ENCODE data around the gene GPR4. TPM values are rescaled to one million over a fixed set of nuclear protein-coding genes. Genes with fewer than 3 reads are reported as not detected.

The GPR4 gene
- total RNA-seq, 6 experiments from 2014 or later = 3.7 to 16.8 (median 13.3) TPM

GRCh38 chr19:45567609-45568008 is 34.4 kb downstream of the GPR4 start:
- no peak for TF ChIP-seq CTCF (IDR thresholded peaks at IDR 0.05)
- no peak for DNase-seq
- peak overlapping the region; percentile 19 for H3K27ac Mint-ChIP-seq
- peaks cover 24% of the 10 kb centered on the region for H3K4me1 Mint-ChIP-seq (ENCODE audit: low read depth)
- H3K9me3 Mint-ChIP-seq = no peaks in the 10 kb centered on the region
- peaks cover 7% of the 10 kb centered on the region; the same call in 1 of the 2 replicates for H3K36me3 Mint-ChIP-seq (ENCODE audit: low read depth)
- no peak overlapping the region for H3K4me3 Mint-ChIP-seq
- no peaks in the 10 kb centered on the region; the same call in 1 of the 2 replicates for H3K27me3 Mint-ChIP-seq (ENCODE audit: insufficient read depth)

- H3K9me3 Mint-ChIP-seq = no peaks in the 10 kb centered on the region
- TF ChIP-seq CTCF (IDR thresholded peaks at IDR 0.05) = no peak
- H3K27ac Mint-ChIP-seq = no peak overlapping the region
- no peak overlapping the region for H3K4me3 Mint-ChIP-seq
- H3K4me1 Mint-ChIP-seq (ENCODE audit: low read depth) = peaks cover 15% of the 10 kb centered on the region
- no peak for DNase-seq
- no peaks in the 10 kb centered on the region for H3K36me3 Mint-ChIP-seq (ENCODE audit: low read depth)
- no peaks in the 10 kb centered on the region for H3K27me3 Mint-ChIP-seq (ENCODE audit: insufficient read depth)
Measured at GRCh38 chr19:45564131-45564780, 37.8 kb downstream of the GPR4 start.

GRCh38 chr19:45560686-45561085 is 41.3 kb downstream of the GPR4 start:
- Mint-ChIP-seq H3K4me3 (no peak overlapping the region), H3K27me3 (ENCODE audit: insufficient read depth) (no peaks in the 10 kb centered on the region; the same call in 1 of the 2 replicates), H3K9me3 (no peaks in the 10 kb centered on the region), H3K27ac (0 out of 2 replicates have a peak overlapping the region, but pooled peaks have one; percentile 32), H3K4me1 (ENCODE audit: low read depth) (peaks cover 6% of the 10 kb centered on the region; the same call in 1 of the 2 replicates), H3K36me3 (ENCODE audit: low read depth) (no peaks in the 10 kb centered on the region)
- no peak for TF ChIP-seq CTCF (IDR thresholded peaks at IDR 0.05)
- no peak for DNase-seq

GRCh38 chr19:45560038-45560437 is 42.0 kb downstream of the GPR4 start:
- H3K4me1 Mint-ChIP-seq (ENCODE audit: low read depth) = peaks cover 6% of the 10 kb centered on the region; the same call in 1 of the 2 replicates
- no peaks in the 10 kb centered on the region for H3K36me3 Mint-ChIP-seq (ENCODE audit: low read depth)
- TF ChIP-seq CTCF (IDR thresholded peaks at IDR 0.05) = no peak
- no peak overlapping the region for H3K4me3 Mint-ChIP-seq
- no peak for DNase-seq
- no peaks in the 10 kb centered on the region for H3K9me3 Mint-ChIP-seq
- no peak overlapping the region for H3K27ac Mint-ChIP-seq
- H3K27me3 Mint-ChIP-seq (ENCODE audit: insufficient read depth) = no peaks in the 10 kb centered on the region; the same call in 1 of the 2 replicates

- TF ChIP-seq CTCF (IDR thresholded peaks at IDR 0.05) = peak; percentile 78
- H3K36me3 Mint-ChIP-seq (ENCODE audit: low read depth) = no peaks in the 10 kb centered on the region
- H3K4me1 Mint-ChIP-seq (ENCODE audit: low read depth) = peaks cover 6% of the 10 kb centered on the region; the same call in 1 of the 2 replicates
- H3K9me3 Mint-ChIP-seq = no peaks in the 10 kb centered on the region
- DNase-seq = no peak
- no peak overlapping the region for H3K4me3 Mint-ChIP-seq
- H3K27me3 Mint-ChIP-seq (ENCODE audit: insufficient read depth) = no peaks in the 10 kb centered on the region; the same call in 1 of the 2 replicates
- no peak overlapping the region for H3K27ac Mint-ChIP-seq
Measured at GRCh38 chr19:45558399-45558878, 43.6 kb downstream of the GPR4 start.

Measured in HFFc6 (cell line).